Measurements from ENCODE around the gene METTL16.

METTL16 gene

GRCh38 chr17:2388020-2388682, 123.5 kb downstream of the METTL16 start:
- Histone ChIP-seq H3K4me3 (ENCODE audit: low read depth in 1 of 2, low read length in 2 of 2) (no peak overlapping the region), H3K27ac (ENCODE audit: low read length) (no peak overlapping the region), H3K9me3 (ENCODE audit: insufficient read depth, low read length, severe bottlenecking) (no peaks in the 10 kb centered on the region), H3K36me3 (ENCODE audit: insufficient read depth, low read length) (peaks cover 31% of the 10 kb centered on the region), H3K4me2 (ENCODE audit: insufficient read depth, low read length) (no peak overlapping the region), H2AFZ (ENCODE audit: low read depth, low read length) (no peak overlapping the region), H3K79me2 (ENCODE audit: insufficient read depth, low read length) (peaks cover 32% of the 10 kb centered on the region), H3K9ac (ENCODE audit: low read depth, low read length) (no peak overlapping the region), H4K20me1 (ENCODE audit: insufficient read depth, low read length) (peaks cover 28% of the 10 kb centered on the region), H3K27me3 (ENCODE audit: insufficient read depth, low read length, poor library complexity) (no peaks in the 10 kb centered on the region), H3K4me1 (ENCODE audit: insufficient read depth, low read length) (peaks cover 15% of the 10 kb centered on the region)
- ATAC-seq (ENCODE audit: insufficient read depth, low read depth), result no peak
- no peak for DNase-seq
- no peak for TF ChIP-seq CTCF (IDR thresholded peaks at IDR 0.05; ENCODE audit: borderline replicate concordance, extremely low read depth, low read length, poor library complexity, severe bottlenecking)
- no peak for TF ChIP-seq EZH2 (IDR thresholded peaks at IDR 0.05; ENCODE audit: borderline replicate concordance, low read depth, low read length, severe bottlenecking)

- Histone ChIP-seq H3K4me3 (ENCODE audit: low read depth in 1 of 2, low read length in 2 of 2) (no peak overlapping the region), H2AFZ (ENCODE audit: low read depth, low read length) (no peak overlapping the region), H3K36me3 (ENCODE audit: insufficient read depth, low read length) (peaks cover 31% of the 10 kb centered on the region), H3K79me2 (ENCODE audit: insufficient read depth, low read length) (peaks cover 31% of the 10 kb centered on the region), H4K20me1 (ENCODE audit: insufficient read depth, low read length) (peaks cover 30% of the 10 kb centered on the region), H3K9ac (ENCODE audit: low read depth, low read length) (no peak overlapping the region), H3K27me3 (ENCODE audit: insufficient read depth, low read length, poor library complexity) (no peaks in the 10 kb centered on the region), H3K9me3 (ENCODE audit: insufficient read depth, low read length, severe bottlenecking) (no peaks in the 10 kb centered on the region), H3K4me1 (ENCODE audit: insufficient read depth, low read length) (peaks cover 19% of the 10 kb centered on the region), H3K27ac (ENCODE audit: low read length) (no peak overlapping the region), H3K4me2 (ENCODE audit: insufficient read depth, low read length) (no peak overlapping the region)
- ATAC-seq (ENCODE audit: insufficient read depth, low read depth) (no peak), DNase-seq (no peak)
- no peak for TF ChIP-seq EZH2 (IDR thresholded peaks at IDR 0.05; ENCODE audit: borderline replicate concordance, low read depth, low read length, severe bottlenecking)
These were observed 124.3 kb downstream of the METTL16 start for GRCh38 chr17:2387086-2388019.

GRCh38 chr17:2386400-2387085, 125.1 kb downstream of the METTL16 start:
- DNase-seq, result no peak
- Histone ChIP-seq H3K4me1 (ENCODE audit: insufficient read depth, low read length) (peaks cover 11% of the 10 kb centered on the region), H3K9me3 (ENCODE audit: insufficient read depth, low read length, severe bottlenecking) (no peaks in the 10 kb centered on the region), H3K27ac (ENCODE audit: low read length) (no peak overlapping the region), H3K9ac (ENCODE audit: low read depth, low read length) (no peak overlapping the region), H3K79me2 (ENCODE audit: insufficient read depth, low read length) (peaks cover 23% of the 10 kb centered on the region), H4K20me1 (ENCODE audit: insufficient read depth, low read length) (peaks cover 28% of the 10 kb centered on the region), H3K4me2 (ENCODE audit: insufficient read depth, low read length) (no peak overlapping the region), H2AFZ (ENCODE audit: low read depth, low read length) (no peak overlapping the region), H3K4me3 (ENCODE audit: low read depth in 1 of 2, low read length in 2 of 2) (no peak overlapping the region), H3K36me3 (ENCODE audit: insufficient read depth, low read length) (peaks cover 31% of the 10 kb centered on the region), H3K27me3 (ENCODE audit: insufficient read depth, low read length, poor library complexity) (no peaks in the 10 kb centered on the region)
- ATAC-seq (ENCODE audit: insufficient read depth, low read depth), result no peak
- TF ChIP-seq CTCF (IDR thresholded peaks at IDR 0.05; ENCODE audit: borderline replicate concordance, extremely low read depth, low read length, poor library complexity, severe bottlenecking) (no peak), EZH2 (IDR thresholded peaks at IDR 0.05; ENCODE audit: borderline replicate concordance, low read depth, low read length, severe bottlenecking) (no peak)

Measured in DND-41 (cell line).